Mesenchymal stem cell (in vitro differentiated cells and primary cell): ENCODE results near the gene UFD1.

ENCODE experiments used
- DNase-seq: peaks from one replicate; pipeline ENCODE4 v3.0.0-alpha.2; 2013
- H2AFZ ChIP-seq: one replicate; pipeline ENCODE4 v1.6.1; 2013; ENCODE audit warnings: low read depth, mild to moderate bottlenecking, control low read depth, inconsistent platforms, low read length, moderate library complexity
- H2AK5ac ChIP-seq: 2 replicates; pipeline ENCODE4 v1.6.1; 2013; ENCODE audit warnings: low read length, moderate library complexity, mild to moderate bottlenecking, inconsistent platforms; ENCODE audit not compliant: severe bottlenecking
- H2BK120ac ChIP-seq: one replicate; pipeline ENCODE4 v1.6.1; 2013; ENCODE audit warnings: low read depth, mild to moderate bottlenecking, inconsistent platforms, low read length, moderate library complexity
- H2BK12ac ChIP-seq, 2 experiments: one replicate each; pipeline ENCODE4 v1.6.1; 2013; ENCODE audit warnings: inconsistent platforms in 2 of 2, low read length in 2 of 2, mild to moderate bottlenecking in 2 of 2, moderate library complexity in 2 of 2, control low read depth in 1 of 2
- H2BK15ac ChIP-seq: one replicate; pipeline ENCODE4 v1.6.1; 2013; ENCODE audit warnings: mild to moderate bottlenecking, low read depth, inconsistent platforms; ENCODE audit not compliant: poor library complexity, severe bottlenecking
- H2BK5ac ChIP-seq: 2 replicates; pipeline ENCODE4 v1.6.1; 2013; ENCODE audit warnings: low read depth, mild to moderate bottlenecking, low read length, control low read depth, inconsistent platforms; ENCODE audit not compliant: poor library complexity, severe bottlenecking
- H3K14ac ChIP-seq, 2 experiments: one replicate each; pipeline ENCODE4 v1.6.1; 2013; ENCODE audit warnings: inconsistent platforms in 2 of 2, low read length in 2 of 2, control low read depth in 1 of 2, mild to moderate bottlenecking in 1 of 2, moderate library complexity in 1 of 2
- H3K18ac ChIP-seq, 2 experiments: one replicate each; pipeline ENCODE4 v1.6.1; 2013; ENCODE audit warnings: inconsistent platforms in 2 of 2, low read length in 2 of 2, control low read depth in 1 of 2, low read depth in 1 of 2, mild to moderate bottlenecking in 1 of 2
- H3K23ac ChIP-seq, 2 experiments: one replicate each; pipeline ENCODE4 v1.6.1; 2013; ENCODE audit warnings: inconsistent platforms in 2 of 2, low read length in 2 of 2, mild to moderate bottlenecking in 2 of 2, moderate library complexity in 2 of 2, control low read depth in 1 of 2
- H3K27ac ChIP-seq: 2 replicates; pipeline ENCODE4 v1.5.1; 2013; ENCODE audit warnings: mild to moderate bottlenecking, moderate library complexity, low read length, control low read depth, inconsistent platforms; ENCODE audit not compliant: poor library complexity, severe bottlenecking
- H3K27me3 ChIP-seq, 2 experiments: 2 replicates each; pipeline versions ENCODE4 v1.6.1 to v1.7.0; 2013; ENCODE audit warnings: low read length in 2 of 2, mild to moderate bottlenecking in 2 of 2, moderate library complexity in 2 of 2, control low read depth in 1 of 2, inconsistent platforms in 1 of 2; ENCODE audit not compliant: control insufficient read depth in 1 of 2, insufficient read depth in 1 of 2
- H3K36me3 ChIP-seq, 2 experiments: 2 replicates each; pipeline versions ENCODE4 v1.6.1 to v1.7.0; 2013; ENCODE audit warnings: low read length in 2 of 2, control low read depth in 1 of 2, inconsistent platforms in 1 of 2, low read depth in 1 of 2, mild to moderate bottlenecking in 1 of 2; ENCODE audit not compliant: insufficient read depth in 2 of 2, control insufficient read depth in 1 of 2
- H3K4ac ChIP-seq, 2 experiments: one replicate each; pipeline ENCODE4 v1.6.1; 2013; ENCODE audit warnings: inconsistent platforms in 2 of 2, low read length in 2 of 2, mild to moderate bottlenecking in 2 of 2, moderate library complexity in 2 of 2, control low read depth in 1 of 2, low read depth in 1 of 2
- H3K4me1 ChIP-seq: 2 replicates; pipeline ENCODE4 v1.6.1; 2013; ENCODE audit warnings: low read depth, low read length, control low read depth; ENCODE audit not compliant: control insufficient read depth, insufficient read depth
- H3K4me2 ChIP-seq: 2 replicates; pipeline ENCODE4 v1.6.1; 2013; ENCODE audit warnings: low read length, mild to moderate bottlenecking, inconsistent platforms; ENCODE audit not compliant: poor library complexity, severe bottlenecking
- H3K4me3 ChIP-seq, 2 experiments: 2 replicates each; pipeline versions ENCODE4 v1.5.1 to v1.7.0; 2013; ENCODE audit warnings: low read length in 2 of 2, mild to moderate bottlenecking in 2 of 2, control low read depth in 1 of 2, low read depth in 1 of 2; ENCODE audit not compliant: insufficient read depth in 1 of 2
- H3K79me1 ChIP-seq: replicated peaks from 2 replicates; pipeline ENCODE4 v1.6.1; 2013; ENCODE audit warnings: mild to moderate bottlenecking, control low read depth, low read length, inconsistent platforms; ENCODE audit not compliant: poor library complexity, severe bottlenecking
- H3K9ac ChIP-seq: 2 replicates; pipeline ENCODE4 v1.7.0; 2013; ENCODE audit warnings: mild to moderate bottlenecking, low read length, moderate library complexity
- H3K9me3 ChIP-seq: 2 replicates; pipeline ENCODE4 v1.7.0; 2013; ENCODE audit warnings: mild to moderate bottlenecking, low read length; ENCODE audit not compliant: control insufficient read depth
- H4K8ac ChIP-seq: one replicate; pipeline ENCODE4 v1.6.1; 2013; ENCODE audit warnings: inconsistent platforms, mild to moderate bottlenecking, low read length, moderate library complexity
- H4K91ac ChIP-seq: one replicate; pipeline ENCODE4 v1.6.1; 2013; ENCODE audit warnings: mild to moderate bottlenecking, low read length, inconsistent platforms
- WGBS: methylation state at CpG from one replicate; pipeline ENCODE4 v1.1.7; 2013; ENCODE audit warnings: mixed read lengths; 5-methylcytosine and 5-hydroxymethylcytosine counted together

UFD1 gene

GRCh38 chr22:19472233-19472632, 6.8 kb downstream of the UFD1 start:
- H2AFZ ChIP-seq = no peak overlapping the region
- H2AK5ac ChIP-seq = no peak overlapping the region
- no peak overlapping the region for H2BK15ac ChIP-seq
- H3K4me3 ChIP-seq = no peak overlapping the region
- no peak overlapping the region for H4K8ac ChIP-seq
- no peak overlapping the region for H3K9ac ChIP-seq
- H3K4me2 ChIP-seq = no peak overlapping the region
- H3K4ac ChIP-seq = no peak overlapping the region
- H3K36me3 ChIP-seq = peaks cover 73 to 85% of the 10 kb centered on the region in 2 experiments
- no peak overlapping the region for H4K91ac ChIP-seq
- 94% methylated on average over 8 of the region's 8 CpGs for WGBS
- H3K9me3 ChIP-seq = no peaks in the 10 kb centered on the region
- H3K23ac ChIP-seq = no peak overlapping the region
- peaks cover 59% of the 10 kb centered on the region for H3K79me1 ChIP-seq
- no peak overlapping the region for H3K18ac ChIP-seq
- no peak overlapping the region for H3K27ac ChIP-seq
- no peak overlapping the region for H2BK5ac ChIP-seq
- no peak for DNase-seq
- H3K27me3 ChIP-seq = no peaks in the 10 kb centered on the region
- no peak overlapping the region for H2BK120ac ChIP-seq
- no peaks in the 10 kb centered on the region for H3K4me1 ChIP-seq
- H2BK12ac ChIP-seq = no peak overlapping the region
- H3K14ac ChIP-seq = no peak overlapping the region

GRCh38 chr22:19471572-19471971, 7.4 kb downstream of the UFD1 start:
- Histone ChIP-seq H4K91ac (no peak overlapping the region), H2AFZ (no peak overlapping the region), H3K4me2 (no peak overlapping the region), H3K36me3 (peaks cover 80 to 91% of the 10 kb centered on the region in 2 experiments), H3K4me1 (no peaks in the 10 kb centered on the region), H3K9me3 (no peaks in the 10 kb centered on the region), H3K4ac (no peak overlapping the region), H2BK15ac (no peak overlapping the region), H2BK120ac (no peak overlapping the region), H3K14ac (no peak overlapping the region), H3K9ac (no peak overlapping the region), H3K27me3 (no peaks in the 10 kb centered on the region), H3K27ac (no peak overlapping the region), H4K8ac (no peak overlapping the region), H3K23ac (no peak overlapping the region), H3K18ac (no peak overlapping the region), H2AK5ac (no peak overlapping the region), H2BK5ac (no peak overlapping the region), H3K4me3 (no peak overlapping the region), H3K79me1 (peaks cover 64% of the 10 kb centered on the region), H2BK12ac (no peak overlapping the region)
- 91% methylated on average over 10 of the region's 11 CpGs for WGBS
- DNase-seq = no peak

GRCh38 chr22:19470010-19470409, 9.0 kb downstream of the UFD1 start:
- Histone ChIP-seq H3K23ac (no peak overlapping the region), H2BK5ac (no peak overlapping the region), H3K27me3 (no peaks in the 10 kb centered on the region), H3K9me3 (no peaks in the 10 kb centered on the region), H3K36me3 (peaks cover 89 to 97% of the 10 kb centered on the region in 2 experiments), H3K27ac (no peak overlapping the region), H4K8ac (no peak overlapping the region), H2BK120ac (no peak overlapping the region), H2BK15ac (no peak overlapping the region), H3K9ac (no peak overlapping the region), H4K91ac (no peak overlapping the region), H3K14ac (no peak overlapping the region), H3K4me2 (no peak overlapping the region), H3K18ac (no peak overlapping the region), H2AFZ (no peak overlapping the region), H3K4me1 (no peaks in the 10 kb centered on the region), H2BK12ac (no peak overlapping the region), H3K4me3 (no peak overlapping the region), H3K4ac (no peak overlapping the region), H3K79me1 (peaks cover 69% of the 10 kb centered on the region), H2AK5ac (no peak overlapping the region)
- WGBS = 100% methylated on average over 2 of the region's 2 CpGs
- DNase-seq = no peak

GRCh38 chr22:19469421-19469820, 9.6 kb downstream of the UFD1 start:
- no peak overlapping the region for H4K8ac ChIP-seq
- H3K23ac ChIP-seq = no peak overlapping the region
- no peak overlapping the region for H2AFZ ChIP-seq
- H3K4ac ChIP-seq = no peak overlapping the region
- H2BK12ac ChIP-seq = no peak overlapping the region
- 98% methylated on average over 7 of the region's 7 CpGs for WGBS
- no peaks in the 10 kb centered on the region for H3K27me3 ChIP-seq
- H2AK5ac ChIP-seq = no peak overlapping the region
- H3K4me1 ChIP-seq = no peaks in the 10 kb centered on the region
- H3K4me3 ChIP-seq = no peak overlapping the region
- no peaks in the 10 kb centered on the region for H3K9me3 ChIP-seq
- no peak overlapping the region for H2BK120ac ChIP-seq
- H3K36me3 ChIP-seq = peaks cover 89 to 97% of the 10 kb centered on the region in 2 experiments
- no peak overlapping the region for H3K27ac ChIP-seq
- H3K79me1 ChIP-seq = peaks cover 67% of the 10 kb centered on the region
- no peak overlapping the region for H4K91ac ChIP-seq
- no peak overlapping the region for H3K9ac ChIP-seq
- no peak overlapping the region for H3K18ac ChIP-seq
- no peak overlapping the region for H2BK5ac ChIP-seq
- no peak overlapping the region for H2BK15ac ChIP-seq
- H3K14ac ChIP-seq = no peak overlapping the region
- no peak for DNase-seq
- no peak overlapping the region for H3K4me2 ChIP-seq
